Smooth muscle cell (in vitro differentiated cells): ENCODE measurements around the gene RDH16. TPM values are rescaled to one million over a fixed set of nuclear protein-coding genes. Genes with fewer than 3 reads are reported as not detected.
"Not testable (repeated sequence)": the region's sequence is repeated elsewhere in the genome, so short reads cannot be mapped to it uniquely, and the experiment has no call there.

Source experiments
- DNase-seq: peaks from one replicate; lab custom pipeline; 2025; ENCODE audit not compliant: unreplicated experiment; lab: John Stamatoyannopoulos, UW
- H2AFZ ChIP-seq: fragments of 200-600 bp; sonication (generic); 2 replicates; pipeline ENCODE4 v1.6.0; 2016; ENCODE audit warnings: antibody characterized with exemption, low read depth, mild to moderate bottlenecking
- H3F3A ChIP-seq: fragments of 200-600 bp; sonication (generic); 2 replicates; pipeline ENCODE4 v1.6.0; 2017; ENCODE audit warnings: antibody characterized with exemption, low read depth
- H3K27ac ChIP-seq: fragments of 200-600 bp; sonication (generic); 2 replicates; pipeline ENCODE4 v1.5.1; 2016; ENCODE audit warnings: low read depth, mild to moderate bottlenecking
- H3K27me3 ChIP-seq: fragments of 200-600 bp; sonication (generic); 2 replicates; pipeline ENCODE4 v1.6.1; 2016; ENCODE audit warnings: low read depth, mild to moderate bottlenecking
- H3K36me3 ChIP-seq: fragments of 200-600 bp; sonication (generic); 2 replicates; pipeline ENCODE4 v1.5.1; 2016; ENCODE audit warnings: low read depth
- H3K4me1 ChIP-seq: fragments of 200-600 bp; sonication (generic); 2 replicates; pipeline ENCODE4 v1.5.1; 2016; ENCODE audit warnings: low read depth
- H3K4me2 ChIP-seq: fragments of 200-600 bp; sonication (generic); 2 replicates; pipeline ENCODE4 v1.6.0; 2016; ENCODE audit warnings: mild to moderate bottlenecking
- H3K4me3 ChIP-seq: fragments of 200-600 bp; sonication (generic); 2 replicates; pipeline ENCODE4 v1.5.1; 2016; ENCODE audit warnings: mild to moderate bottlenecking
- H3K79me2 ChIP-seq: fragments of 200-600 bp; sonication (generic); 2 replicates; pipeline ENCODE4 v1.6.0; 2016; ENCODE audit warnings: low read depth, mild to moderate bottlenecking
- H3K9ac ChIP-seq: fragments of 200-600 bp; sonication (generic); 2 replicates; pipeline ENCODE4 v1.6.0; 2016; ENCODE audit warnings: low read depth
- H3K9me3 ChIP-seq: fragments of 200-600 bp; sonication (generic); replicated peaks from 2 replicates; pipeline ENCODE4 v1.5.1; 2016; ENCODE audit warnings: low read depth
- H4K20me1 ChIP-seq: fragments of 200-600 bp; sonication (generic); 2 replicates; pipeline ENCODE4 v1.6.0; 2016; ENCODE audit warnings: low read depth
- WGBS: methylation state at CpG from one replicate; pipeline ENCODE4 v1.1.7; 2016; ENCODE audit warnings: low lambda C conversion rate; 5-methylcytosine and 5-hydroxymethylcytosine counted together
- polyA plus RNA-seq: library from polyadenylated mRNA; unstranded; fragments of >200 nt; fragmentation: Nextera tagmentation; extraction: Ambion mirVana; gene quantifications from 2 replicates; pipeline ENCODE4 v1.2.1, GENCODE V29; 2016
- total RNA-seq: library from RNA; depleted of rRNA; stranded (reverse); fragments of >200 nt; gene quantifications from 2 replicates; pipeline ENCODE4 v1.2.3, GENCODE V29; 2014
- TF ChIP-seq, protein P1 (sequence below): fragments of 200-600 bp; sonication (generic); IDR thresholded peaks from 2 replicates; pipeline ENCODE4 v1.5.1; 2017; ENCODE audit warnings: borderline replicate concordance, mild to moderate bottlenecking, antibody characterized with exemption; ENCODE audit not compliant: insufficient read depth, poor library complexity, severe bottlenecking

Gene RDH16
- total and polyA plus RNA-seq, 2 experiments from 2014 or later = 0.55 to 2.0 TPM

DNA sequence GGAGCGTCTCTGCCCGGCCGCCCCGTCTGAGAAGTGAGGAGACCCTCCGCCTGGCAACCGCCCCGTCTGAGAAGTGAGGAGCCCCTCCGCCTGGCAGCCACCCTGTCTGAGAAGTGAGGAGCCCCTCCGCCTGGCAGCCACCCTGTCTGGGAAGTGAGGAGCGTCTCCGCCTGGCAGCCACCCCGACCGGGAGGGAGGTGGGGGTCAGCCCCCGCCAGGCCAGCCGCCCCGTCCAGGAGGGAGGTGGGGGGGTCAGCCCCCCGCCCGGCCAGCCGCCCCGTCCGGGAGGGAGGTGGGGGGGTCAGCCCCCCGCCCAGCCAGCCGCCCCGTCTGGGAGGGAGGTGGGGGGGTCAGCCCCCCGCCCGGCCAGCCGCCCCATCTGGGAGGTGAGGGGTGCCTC lies 6.1 kb upstream of the RDH16 start:
- DNase-seq, H3K36me3 ChIP-seq, H3K9ac ChIP-seq, H3K4me3 ChIP-seq, H3F3A ChIP-seq, H3K27ac ChIP-seq, H3K9me3 ChIP-seq, H2AFZ ChIP-seq, H3K79me2 ChIP-seq, H3K4me1 ChIP-seq, H3K4me2 ChIP-seq, H3K27me3 ChIP-seq, H4K20me1 ChIP-seq: not testable (repeated sequence)
- WGBS = no CpG with 5 or more reads among the region's 27 CpGs

GRCh38 chr12:56962247-56962646 lies 4.8 kb upstream of the RDH16 start:
- not testable (repeated sequence) for H3K79me2 ChIP-seq, H3K4me1 ChIP-seq, H3K27me3 ChIP-seq, DNase-seq, H3K27ac ChIP-seq, H3K4me3 ChIP-seq, H3K9me3 ChIP-seq, H3K36me3 ChIP-seq, H2AFZ ChIP-seq, H3K4me2 ChIP-seq, H3F3A ChIP-seq, H3K9ac ChIP-seq, H4K20me1 ChIP-seq
- WGBS = 85% methylated on average over 4 of the region's 4 CpGs

DNA sequence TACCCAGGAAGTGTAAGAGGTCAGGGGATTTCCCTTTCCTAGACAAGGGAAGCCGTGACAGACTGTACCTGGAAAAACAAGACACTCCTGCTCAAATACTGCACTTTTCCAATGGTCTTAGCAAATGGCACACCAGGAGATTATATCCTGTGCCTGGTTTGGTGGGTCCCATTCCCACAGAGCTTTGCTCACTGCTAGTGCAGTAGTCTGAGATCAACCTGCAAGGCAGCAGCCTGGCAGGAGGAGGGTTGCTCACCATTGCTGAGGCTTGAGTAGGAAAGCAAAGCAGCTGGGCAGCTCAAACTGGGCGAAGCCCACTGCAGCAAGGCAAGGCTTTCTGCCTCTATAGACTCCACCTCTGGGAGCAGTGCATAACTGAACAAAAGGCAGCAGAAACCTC lies 1.0 kb upstream of the RDH16 start:
- H3K79me2 ChIP-seq = no peaks in the 10 kb centered on the region
- no peaks in the 10 kb centered on the region for H3K27me3 ChIP-seq
- H3K27ac ChIP-seq = no peak overlapping the region
- WGBS = 86% methylated on average over 2 of the region's 2 CpGs
- H3K36me3 ChIP-seq = no peaks in the 10 kb centered on the region
- no peaks in the 10 kb centered on the region for H3F3A ChIP-seq
- H3K4me1 ChIP-seq = no peaks in the 10 kb centered on the region
- no peak overlapping the region for H3K4me3 ChIP-seq
- no peak overlapping the region for H2AFZ ChIP-seq
- H3K9me3 ChIP-seq = no peaks in the 10 kb centered on the region
- DNase-seq = no peak
- TF ChIP-seq, protein P1, sequence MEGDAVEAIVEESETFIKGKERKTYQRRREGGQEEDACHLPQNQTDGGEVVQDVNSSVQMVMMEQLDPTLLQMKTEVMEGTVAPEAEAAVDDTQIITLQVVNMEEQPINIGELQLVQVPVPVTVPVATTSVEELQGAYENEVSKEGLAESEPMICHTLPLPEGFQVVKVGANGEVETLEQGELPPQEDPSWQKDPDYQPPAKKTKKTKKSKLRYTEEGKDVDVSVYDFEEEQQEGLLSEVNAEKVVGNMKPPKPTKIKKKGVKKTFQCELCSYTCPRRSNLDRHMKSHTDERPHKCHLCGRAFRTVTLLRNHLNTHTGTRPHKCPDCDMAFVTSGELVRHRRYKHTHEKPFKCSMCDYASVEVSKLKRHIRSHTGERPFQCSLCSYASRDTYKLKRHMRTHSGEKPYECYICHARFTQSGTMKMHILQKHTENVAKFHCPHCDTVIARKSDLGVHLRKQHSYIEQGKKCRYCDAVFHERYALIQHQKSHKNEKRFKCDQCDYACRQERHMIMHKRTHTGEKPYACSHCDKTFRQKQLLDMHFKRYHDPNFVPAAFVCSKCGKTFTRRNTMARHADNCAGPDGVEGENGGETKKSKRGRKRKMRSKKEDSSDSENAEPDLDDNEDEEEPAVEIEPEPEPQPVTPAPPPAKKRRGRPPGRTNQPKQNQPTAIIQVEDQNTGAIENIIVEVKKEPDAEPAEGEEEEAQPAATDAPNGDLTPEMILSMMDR = no peak
- H3K4me2 ChIP-seq = no peak overlapping the region
- no peak overlapping the region for H3K9ac ChIP-seq
- H4K20me1 ChIP-seq = no peaks in the 10 kb centered on the region

GRCh38 chr12:56955631-56956256 lies 1.7 kb downstream of the RDH16 start:
- no peak for DNase-seq
- TF ChIP-seq, protein P1 = no peak
- Histone ChIP-seq H3K4me1 (no peaks in the 10 kb centered on the region), H3K27ac (no peak overlapping the region), H3F3A (no peaks in the 10 kb centered on the region), H3K4me2 (no peak overlapping the region), H3K79me2 (no peaks in the 10 kb centered on the region), H3K36me3 (no peaks in the 10 kb centered on the region), H3K9ac (no peak overlapping the region), H3K27me3 (no peaks in the 10 kb centered on the region), H2AFZ (no peak overlapping the region), H3K4me3 (no peak overlapping the region), H3K9me3 (no peaks in the 10 kb centered on the region), H4K20me1 (no peaks in the 10 kb centered on the region)
- WGBS = 84% methylated on average over 2 of the region's 2 CpGs

DNA sequence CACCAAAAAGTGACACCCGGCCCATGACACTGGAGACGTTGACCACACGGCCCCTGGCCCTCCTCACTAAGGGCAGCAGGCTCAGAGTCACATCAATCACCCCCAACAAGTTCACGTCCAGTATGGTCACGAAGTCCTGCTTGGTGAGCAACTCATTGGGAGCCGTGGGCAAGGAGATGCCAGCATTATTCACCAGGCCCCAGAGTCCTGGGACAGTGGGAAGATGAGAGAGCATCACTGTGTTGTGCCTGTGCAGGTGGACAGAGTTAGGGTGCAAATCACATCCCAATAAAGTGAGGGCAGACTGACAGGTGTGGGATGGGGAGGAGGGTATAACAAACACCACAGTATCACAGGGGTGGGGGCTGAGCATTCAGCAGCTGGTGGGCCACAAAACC lies 2.5 kb downstream of the RDH16 start:
- Histone ChIP-seq H3K27me3 (no peaks in the 10 kb centered on the region), H3K9me3 (no peaks in the 10 kb centered on the region), H3K4me1 (no peaks in the 10 kb centered on the region), H2AFZ (no peak overlapping the region), H3K79me2 (no peaks in the 10 kb centered on the region), H4K20me1 (no peaks in the 10 kb centered on the region), H3K9ac (no peak overlapping the region), H3K36me3 (no peaks in the 10 kb centered on the region), H3K4me2 (no peak overlapping the region), H3K4me3 (no peak overlapping the region), H3K27ac (no peak overlapping the region), H3F3A (no peaks in the 10 kb centered on the region)
- TF ChIP-seq, protein P1 = no peak
- DNase-seq = no peak
- WGBS = 87% methylated on average over 6 of the region's 6 CpGs
